GM21528 (cell line): ENCODE measurements around the gene CIITA.
"Not testable (repeated sequence)": the region's sequence is repeated elsewhere in the genome, so short reads cannot be mapped to it uniquely, and the experiment has no call there.

Source experiments
- ATAC-seq: cut with Tn5 transposase; IDR thresholded peaks from one replicate; pipeline ENCODE4 v1.9.1; 2021; ENCODE audit warnings: mild to moderate bottlenecking, moderate library complexity; ENCODE audit not compliant: unreplicated experiment, low FRiP score

CIITA gene

GRCh38 chr16:10918294-10919002 is 41.4 kb downstream of the CIITA start:
- ATAC-seq = no peak

DNA sequence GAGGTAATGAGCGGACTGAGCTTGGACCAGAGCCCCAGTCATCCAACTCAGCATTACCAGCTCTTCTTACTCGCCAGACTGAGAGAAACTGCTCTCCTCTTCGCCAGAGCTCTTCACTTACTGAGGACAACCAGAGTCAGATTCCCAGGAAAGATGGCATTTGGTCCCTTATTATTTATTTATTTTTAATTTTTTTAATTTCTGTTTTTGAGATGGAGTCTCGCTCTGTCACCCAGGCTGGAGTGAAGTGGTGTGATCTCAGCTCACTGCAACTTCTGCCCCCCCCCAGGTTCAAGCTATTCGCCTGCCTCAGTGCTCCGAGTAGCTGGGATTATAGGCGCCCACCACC is 42.0 kb downstream of the CIITA start:
- no peak for ATAC-seq

DNA sequence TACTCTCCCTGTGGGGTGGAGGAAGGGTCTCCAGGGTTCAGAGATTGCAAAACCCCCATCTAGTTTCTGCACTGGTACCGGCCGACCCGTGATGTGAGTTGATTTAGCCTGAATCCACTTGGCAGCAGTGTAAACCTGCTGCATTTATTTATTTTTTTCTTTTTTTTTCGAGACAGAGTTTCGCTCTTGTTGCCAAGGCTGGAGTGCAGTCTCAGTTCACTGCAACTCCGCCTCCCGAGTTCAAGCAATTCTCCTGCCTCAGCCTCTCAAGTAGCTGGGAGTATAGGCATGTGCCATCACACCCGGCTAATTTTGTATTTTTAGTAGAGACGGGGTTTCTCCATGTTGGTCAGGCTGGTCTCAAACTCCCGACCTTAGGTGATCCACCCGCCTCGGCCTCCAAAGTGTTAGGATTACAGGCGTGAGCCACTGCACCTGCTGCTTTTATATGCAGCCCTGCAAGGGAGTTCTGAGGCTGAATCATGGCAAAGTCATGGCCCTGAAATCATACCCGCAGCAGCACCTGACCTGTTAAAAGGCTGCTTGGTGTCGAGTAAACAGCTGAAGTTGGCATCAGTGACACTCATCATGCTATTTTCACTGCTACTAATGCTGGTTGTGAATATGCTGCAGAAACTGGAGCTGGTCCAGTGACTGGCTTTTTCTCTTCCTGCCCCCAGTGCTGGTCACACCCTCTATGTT is 43.9 kb downstream of the CIITA start:
- no peak for ATAC-seq

- no peak for ATAC-seq
These were observed 44.7 kb downstream of the CIITA start for GRCh38 chr16:10921536-10922327.

GRCh38 chr16:10922328-10923145 is 45.5 kb downstream of the CIITA start:
- ATAC-seq = no peak

GRCh38 chr16:10923146-10923649 is 46.2 kb downstream of the CIITA start:
- ATAC-seq = no peak

DNA sequence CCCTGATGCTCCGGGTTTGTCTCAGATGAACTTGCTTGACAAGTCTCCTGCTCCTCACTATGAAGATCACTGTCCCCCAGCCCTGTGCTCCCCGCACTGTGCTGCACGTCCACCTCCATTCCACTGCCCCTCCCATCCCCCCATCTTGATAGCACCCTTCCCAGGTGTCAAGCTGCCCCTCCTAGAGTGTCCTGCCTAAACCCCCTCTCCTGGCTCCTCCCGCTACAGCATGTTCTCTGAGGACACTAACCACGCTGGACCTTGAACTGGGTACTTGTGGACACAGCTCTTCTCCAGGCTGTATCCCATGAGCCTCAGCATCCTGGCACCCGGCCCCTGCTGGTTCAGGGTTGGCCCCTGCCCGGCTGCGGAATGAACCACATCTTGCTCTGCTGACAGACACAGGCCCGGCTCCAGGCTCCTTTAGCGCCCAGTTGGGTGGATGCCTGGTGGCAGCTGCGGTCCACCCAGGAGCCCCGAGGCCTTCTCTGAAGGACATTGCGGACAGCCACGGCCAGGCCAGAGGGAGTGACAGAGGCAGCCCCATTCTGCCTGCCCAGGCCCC is 46.7 kb downstream of the CIITA start:
- no peak for ATAC-seq

- ATAC-seq = not testable (repeated sequence)
These were observed 48.3 kb downstream of the CIITA start for GRCh38 chr16:10925285-10925684.

- ATAC-seq = no peak
These were observed 49.1 kb downstream of the CIITA start for GRCh38 chr16:10926094-10926493.

- ATAC-seq = no peak
These were observed 49.9 kb downstream of the CIITA start for GRCh38 chr16:10926867-10927266.

GRCh38 chr16:10927497-10928112 is 50.6 kb downstream of the CIITA start:
- ATAC-seq = no peak

DNA sequence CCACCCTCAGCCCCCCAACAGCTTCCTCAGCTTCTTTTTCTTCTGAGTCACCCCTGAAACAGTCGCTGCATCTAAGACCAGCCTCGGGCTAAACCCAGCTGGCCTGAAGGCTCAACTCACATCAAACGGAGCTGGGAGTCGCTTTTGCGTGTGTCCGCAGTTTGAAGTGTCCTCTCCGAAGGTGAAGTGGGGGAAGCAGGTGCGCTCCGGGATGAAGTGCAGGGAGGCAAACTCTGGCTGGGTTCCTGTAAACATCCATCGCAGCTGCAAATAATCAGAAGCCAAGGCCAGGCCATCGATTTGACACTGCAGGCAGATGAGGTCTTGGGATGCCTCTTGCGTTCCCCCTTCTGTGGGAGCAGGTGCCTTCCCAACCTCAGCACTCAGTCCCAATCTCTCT is 52.1 kb downstream of the CIITA start:
- not testable (repeated sequence) for ATAC-seq

GRCh38 chr16:10929853-10930754 is 53.1 kb downstream of the CIITA start:
- no peak for ATAC-seq

- ATAC-seq = no peak
These were observed 53.7 kb downstream of the CIITA start for GRCh38 chr16:10930755-10931093.

DNA sequence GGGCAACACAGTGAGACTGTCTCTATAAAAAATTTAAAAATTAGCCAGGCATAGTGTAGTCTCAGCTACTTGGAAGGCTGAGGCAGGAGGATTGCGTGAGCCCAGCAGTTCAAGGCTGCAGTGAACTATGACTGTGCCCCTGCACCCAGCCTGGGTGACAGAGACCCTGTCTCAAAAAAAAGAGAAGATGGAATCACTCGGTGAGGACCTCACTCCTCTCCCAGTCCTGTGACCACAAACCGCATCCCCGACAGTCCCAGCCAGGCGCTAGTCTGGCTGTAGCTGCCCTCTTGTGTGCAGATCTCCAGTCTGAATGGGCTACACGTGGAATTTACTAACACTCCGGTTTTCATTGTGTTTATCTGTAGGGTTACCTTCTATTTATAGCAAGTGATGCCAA is 54.1 kb downstream of the CIITA start:
- ATAC-seq = no peak

DNA sequence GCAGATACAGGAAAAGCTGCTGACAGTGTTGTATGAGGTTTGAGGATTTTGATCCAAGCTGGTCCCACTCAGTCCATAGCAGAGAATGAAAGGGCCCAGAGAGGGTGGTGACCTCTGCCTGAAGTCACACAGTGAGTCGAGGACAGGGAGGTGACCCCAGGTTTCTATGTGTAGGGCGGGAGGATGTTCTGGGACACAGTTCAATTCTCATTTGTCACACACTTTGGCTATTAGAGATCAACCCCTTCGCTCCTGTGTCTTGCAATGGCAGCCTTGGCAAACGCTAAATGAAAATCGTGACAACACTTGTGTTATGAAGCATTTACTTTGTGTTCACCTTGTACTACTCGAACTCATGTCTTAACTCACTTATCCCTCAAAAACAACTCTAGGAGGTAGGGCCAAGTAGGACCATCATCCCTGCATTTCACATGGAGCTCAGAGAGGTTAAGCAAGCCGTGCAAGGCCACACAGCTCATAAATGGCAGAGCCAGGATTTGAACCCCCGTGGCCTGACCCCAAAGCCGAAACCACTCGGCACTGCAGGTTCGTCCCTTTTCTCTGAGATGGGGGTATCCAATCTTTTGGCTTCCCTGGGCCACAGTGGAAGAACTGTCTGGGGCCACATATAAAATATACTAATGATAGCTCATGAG is 55.1 kb downstream of the CIITA start:
- no peak for ATAC-seq

GRCh38 chr16:10932959-10933710 is 56.1 kb downstream of the CIITA start:
- ATAC-seq = no peak

DNA sequence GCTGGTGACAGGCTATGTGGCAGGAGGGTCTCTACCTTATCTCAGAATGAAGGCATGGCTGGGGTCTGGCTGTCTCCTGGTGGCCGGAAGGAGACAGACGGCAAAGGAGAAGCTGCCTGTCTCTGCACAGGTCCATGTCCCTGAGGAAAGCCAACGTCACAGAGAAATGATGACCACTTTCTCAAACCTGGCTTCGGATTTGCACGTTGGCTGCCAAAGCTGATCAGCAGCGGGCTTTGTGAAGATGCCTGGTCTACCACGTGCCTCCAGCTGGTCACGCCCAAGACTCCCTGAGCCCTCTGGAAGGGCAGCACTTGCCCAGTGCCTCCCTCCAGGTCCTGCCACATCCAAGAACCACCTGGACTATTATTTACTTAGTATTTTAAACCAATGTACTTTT is 56.9 kb downstream of the CIITA start:
- no peak for ATAC-seq
